ENCODE data around the gene AFMID.

Gene AFMID

GRCh38 chr17:78175643-78175981 is 11.6 kb upstream of the AFMID start:
- no peak overlapping the region for H3K9ac ChIP-seq (ENCODE audit: low read length)
- peaks cover 50% of the 10 kb centered on the region for H3F3A ChIP-seq (ENCODE audit: insufficient read depth)
- no peaks in the 10 kb centered on the region; the same call in 1 of the 2 replicates for H4K20me1 ChIP-seq (ENCODE audit: low read depth, low read length)
- no peaks in the 10 kb centered on the region for H3K9me3 ChIP-seq (ENCODE audit: insufficient read depth, low read length)
- no peak overlapping the region for H2AFZ ChIP-seq (ENCODE audit: low read depth, low read length, severe bottlenecking)
- H3K36me3 ChIP-seq (ENCODE audit: low read length): peaks cover 4% of the 10 kb centered on the region; the same call in 1 of the 2 replicates
- H3K4me3 ChIP-seq (ENCODE audit: insufficient read depth, low read length, poor library complexity, severe bottlenecking): no peak overlapping the region
- H3K79me2 ChIP-seq (ENCODE audit: insufficient read depth, low read length): peaks cover 8% of the 10 kb centered on the region; the same call in 1 of the 2 replicates
- H3K27ac ChIP-seq (ENCODE audit: low read depth, low read length): peak overlapping the region; percentile 59; the same call in 1 of the 2 replicates
- no peak overlapping the region for H3K4me2 ChIP-seq (ENCODE audit: low read depth, low read length, poor library complexity, severe bottlenecking)
- H3K27me3 ChIP-seq (ENCODE audit: low read length): no peaks in the 10 kb centered on the region
- TF ChIP-seq CTCF (IDR thresholded peaks at IDR 0.05; ENCODE audit: insufficient read depth, low read length, poor library complexity, severe bottlenecking) (no peak), EZH2phosphoT487 (conservative IDR thresholded peaks at IDR 0.05; ENCODE audit: low read length) (no peak)
- H3K9me2 ChIP-seq (replicated peaks; ENCODE audit: insufficient read depth, low read length): no peaks in the 10 kb centered on the region

- Histone ChIP-seq H3K4me3 (ENCODE audit: insufficient read depth, low read length, poor library complexity, severe bottlenecking) (no peak overlapping the region), H3K27ac (ENCODE audit: low read depth, low read length) (peak overlapping the region; percentile 59), H3F3A (ENCODE audit: insufficient read depth) (peaks cover 50% of the 10 kb centered on the region), H3K9me3 (ENCODE audit: insufficient read depth, low read length) (no peaks in the 10 kb centered on the region), H3K9me2 (replicated peaks; ENCODE audit: insufficient read depth, low read length) (no peaks in the 10 kb centered on the region), H3K27me3 (ENCODE audit: low read length) (no peaks in the 10 kb centered on the region), H3K79me2 (ENCODE audit: insufficient read depth, low read length) (no peaks in the 10 kb centered on the region), H3K36me3 (ENCODE audit: low read length) (peaks cover 4% of the 10 kb centered on the region; the same call in 1 of the 2 replicates), H4K20me1 (ENCODE audit: low read depth, low read length) (no peaks in the 10 kb centered on the region; the same call in 1 of the 2 replicates), H2AFZ (ENCODE audit: low read depth, low read length, severe bottlenecking) (no peak overlapping the region), H3K4me2 (ENCODE audit: low read depth, low read length, poor library complexity, severe bottlenecking) (no peak overlapping the region), H3K9ac (ENCODE audit: low read length) (no peak overlapping the region; the same call in 1 of the 2 replicates)
- TF ChIP-seq EZH2phosphoT487 (conservative IDR thresholded peaks at IDR 0.05; ENCODE audit: low read length) (no peak), CTCF (IDR thresholded peaks at IDR 0.05; ENCODE audit: insufficient read depth, low read length, poor library complexity, severe bottlenecking) (peak; percentile 95)
Observed at GRCh38 chr17:78176548-78177025, 10.6 kb upstream of the AFMID start.

- Histone ChIP-seq H3K9ac (ENCODE audit: low read length) (no peak overlapping the region), H3K79me2 (ENCODE audit: insufficient read depth, low read length) (no peaks in the 10 kb centered on the region), H2AFZ (ENCODE audit: low read depth, low read length, severe bottlenecking) (no peak overlapping the region), H3K9me2 (replicated peaks; ENCODE audit: insufficient read depth, low read length) (no peaks in the 10 kb centered on the region), H3K27ac (ENCODE audit: low read depth, low read length) (no peak overlapping the region), H3K4me3 (ENCODE audit: insufficient read depth, low read length, poor library complexity, severe bottlenecking) (no peak overlapping the region), H3K4me2 (ENCODE audit: low read depth, low read length, poor library complexity, severe bottlenecking) (no peak overlapping the region), H4K20me1 (ENCODE audit: low read depth, low read length) (no peaks in the 10 kb centered on the region), H3F3A (ENCODE audit: insufficient read depth) (peaks cover 32% of the 10 kb centered on the region), H3K36me3 (ENCODE audit: low read length) (peaks cover 4% of the 10 kb centered on the region; the same call in 1 of the 2 replicates), H3K27me3 (ENCODE audit: low read length) (no peaks in the 10 kb centered on the region), H3K9me3 (ENCODE audit: insufficient read depth, low read length) (no peaks in the 10 kb centered on the region)
- TF ChIP-seq CTCF (IDR thresholded peaks at IDR 0.05; ENCODE audit: insufficient read depth, low read length, poor library complexity, severe bottlenecking) (no peak), EZH2phosphoT487 (conservative IDR thresholded peaks at IDR 0.05; ENCODE audit: low read length) (no peak)
Observed at GRCh38 chr17:78179372-78179771, 7.8 kb upstream of the AFMID start.
